ENCODE results near the gene ANO9.
"Not testable (repeated sequence)": the region's sequence is repeated elsewhere in the genome, so short reads cannot be mapped to it uniquely, and the experiment has no call there.

Gene ANO9

GRCh38 chr11:413120-414081 is 28.4 kb downstream of the ANO9 start:
- no peak for DNase-seq

- DNase-seq, result no peak
Measured at GRCh38 chr11:412641-413119, 29.1 kb downstream of the ANO9 start.

GRCh38 chr11:411520-411919 is 30.3 kb downstream of the ANO9 start:
- DNase-seq, result not testable (repeated sequence)

DNA sequence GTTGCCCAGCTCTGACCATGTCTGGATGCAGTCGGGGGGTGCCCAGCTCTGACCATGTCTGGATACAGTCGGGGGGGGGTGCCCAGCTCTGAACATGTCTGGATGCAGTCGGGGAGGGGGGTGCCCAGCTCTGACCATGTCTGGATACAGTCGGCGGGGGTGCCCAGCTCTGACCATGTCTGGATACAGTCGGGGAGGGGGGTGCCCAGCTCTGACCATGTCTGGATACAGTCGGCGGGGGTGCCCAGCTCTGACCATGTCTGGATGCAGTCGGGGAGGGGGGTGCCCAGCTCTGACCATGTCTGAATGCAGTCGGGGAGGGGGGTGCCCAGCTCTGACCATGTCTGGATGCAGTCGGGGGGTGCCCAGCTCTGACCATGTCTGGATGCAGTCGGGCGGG is 31.1 kb downstream of the ANO9 start:
- not testable (repeated sequence) for DNase-seq

GRCh38 chr11:409600-410483 is 32.0 kb downstream of the ANO9 start:
- DNase-seq, result no peak

- DNase-seq, result no peak
Measured at GRCh38 chr11:409008-409599, 32.7 kb downstream of the ANO9 start.

DNA sequence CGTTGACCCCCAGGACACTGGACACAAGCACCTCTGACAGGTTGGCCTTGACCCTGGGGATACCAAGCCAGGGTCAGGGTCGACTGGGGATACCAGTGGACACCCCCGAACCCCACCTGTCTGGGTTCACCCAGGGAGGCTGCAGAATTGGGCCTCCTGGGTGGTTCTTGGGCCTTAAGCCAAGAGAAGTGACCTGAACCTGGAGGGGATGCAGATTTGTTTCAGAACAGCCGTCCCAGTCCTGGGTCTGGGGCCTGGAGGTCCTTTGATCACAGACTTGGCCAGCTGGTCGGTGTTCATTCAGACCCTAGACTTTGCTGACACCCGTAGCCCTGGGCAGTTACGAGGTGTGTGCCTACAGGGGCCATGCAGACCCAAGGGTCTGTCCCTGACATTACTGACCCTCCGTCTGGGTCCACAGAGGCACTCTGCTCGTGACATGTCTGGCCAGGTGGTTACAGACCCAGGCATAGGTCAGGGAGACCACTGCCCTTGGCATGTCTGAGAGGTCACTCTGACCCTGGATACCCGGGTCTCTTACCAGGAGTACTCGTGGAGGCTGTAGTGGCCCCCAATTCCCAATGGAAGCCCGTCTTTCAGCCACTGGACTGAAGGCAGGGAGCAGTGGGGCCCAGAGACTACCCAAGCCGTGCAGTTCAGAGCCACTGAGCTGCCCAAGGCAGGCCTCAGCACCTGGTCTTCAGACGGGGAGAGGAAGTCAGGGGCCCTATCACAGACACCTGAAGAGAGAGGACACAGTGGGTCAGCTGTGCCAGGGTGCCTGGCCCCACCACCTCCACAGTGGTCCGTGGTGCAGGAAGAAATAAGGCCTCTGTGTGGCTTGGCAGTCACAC is 33.4 kb downstream of the ANO9 start:
- no peak for DNase-seq

DNA sequence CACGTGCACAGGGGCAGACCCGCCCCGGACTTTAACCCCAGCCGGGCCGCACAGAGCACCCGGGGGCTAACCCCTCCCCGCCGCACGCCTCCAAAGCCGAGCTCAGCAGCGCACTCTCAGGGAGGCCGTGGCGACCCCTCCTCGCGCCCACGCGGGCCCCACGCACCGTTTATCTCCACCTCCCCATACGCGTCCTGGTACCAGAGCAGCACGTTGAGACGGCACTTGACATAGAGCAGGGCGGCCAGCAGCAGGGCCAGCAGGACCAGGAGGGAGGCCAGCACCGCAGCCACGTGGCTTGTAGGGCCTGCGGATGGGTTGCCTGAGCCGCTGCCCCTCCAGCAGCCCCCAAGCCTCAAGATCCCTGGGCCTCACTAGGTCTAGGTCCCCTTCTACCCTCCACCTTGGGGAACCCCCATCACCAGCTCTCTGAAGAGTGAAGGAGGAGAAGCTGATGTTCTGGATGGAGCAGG is 34.1 kb downstream of the ANO9 start:
- DNase-seq, result no peak

- DNase-seq, result no peak
Measured at GRCh38 chr11:406796-407650, 34.8 kb downstream of the ANO9 start.

- DNase-seq, result no peak
Measured at GRCh38 chr11:405954-406795, 35.6 kb downstream of the ANO9 start.

GRCh38 chr11:405323-405953 is 36.4 kb downstream of the ANO9 start:
- DNase-seq, result no peak

DNA sequence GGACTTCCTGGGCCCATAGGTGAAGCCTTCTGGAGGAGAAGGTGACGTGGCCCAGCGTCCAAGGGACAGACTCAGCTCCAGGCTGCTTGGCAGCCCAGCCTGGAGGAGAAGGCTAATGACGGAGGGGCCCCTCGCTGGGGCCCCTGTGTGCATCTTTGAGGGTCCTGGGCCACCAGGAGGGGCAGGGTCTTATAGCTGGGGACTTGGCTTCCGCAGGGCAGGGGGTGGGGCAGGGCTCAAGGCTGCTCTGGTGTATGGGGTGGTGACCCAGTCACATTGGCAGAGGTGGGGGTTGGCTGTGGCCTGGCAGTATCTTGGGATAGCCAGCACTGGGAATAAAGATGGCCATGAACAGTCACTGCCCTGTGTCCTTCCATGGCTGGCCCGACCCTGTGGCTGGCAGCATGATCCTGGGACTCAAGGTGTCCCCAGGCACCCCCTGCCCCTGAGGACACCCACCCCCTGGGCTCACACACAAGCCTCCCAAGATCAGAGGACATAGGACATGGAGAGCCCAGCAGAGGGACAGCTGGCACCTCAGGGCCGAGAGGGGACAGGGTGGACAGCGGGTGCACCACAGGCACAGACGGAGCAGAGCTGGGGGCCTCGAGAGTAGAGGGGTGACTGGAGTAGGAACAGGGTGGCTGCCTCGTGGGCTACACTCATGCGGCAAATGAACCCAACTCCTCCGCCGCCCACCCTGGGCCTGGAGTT is 37.1 kb downstream of the ANO9 start:
- no peak for DNase-seq

GRCh38 chr11:403761-404431 is 37.9 kb downstream of the ANO9 start:
- DNase-seq, result no peak

DNA sequence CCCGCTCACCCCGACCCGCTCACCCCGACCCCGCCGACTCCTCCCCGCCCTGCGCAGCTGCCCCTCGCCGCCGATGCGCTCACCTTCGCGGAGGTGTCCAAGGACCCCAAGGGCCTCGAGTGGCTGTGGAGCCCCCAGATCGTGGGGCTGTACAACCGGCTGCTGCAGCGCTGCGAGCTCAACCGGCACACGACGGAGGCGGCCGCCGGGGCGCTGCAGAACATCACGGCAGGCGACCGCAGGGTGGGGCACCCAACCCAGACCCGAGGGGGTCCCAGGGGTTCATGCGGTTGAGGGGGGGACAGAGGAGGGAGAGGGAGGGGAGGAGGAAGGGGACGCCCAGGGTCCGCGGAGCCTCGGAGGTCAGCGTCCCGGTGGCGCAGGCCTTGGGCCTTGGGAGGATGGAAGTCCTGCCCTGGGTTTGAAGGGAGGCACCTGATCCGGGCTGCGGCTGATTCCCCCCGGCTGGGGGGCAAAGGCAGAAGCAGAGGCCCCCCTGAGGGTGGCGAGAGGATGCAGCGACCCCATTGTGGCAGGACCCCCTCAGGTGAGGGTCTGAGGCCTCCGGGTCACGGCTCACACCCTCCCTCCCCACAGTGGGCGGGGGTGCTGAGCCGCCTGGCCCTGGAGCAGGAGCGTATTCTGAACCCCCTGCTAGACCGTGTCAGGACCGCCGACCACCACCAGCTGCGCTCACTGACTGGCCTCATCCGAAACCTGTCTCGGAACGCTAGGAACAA is 38.6 kb downstream of the ANO9 start:
- DNase-seq, result no peak

GRCh38 chr11:401196-401595 is 40.6 kb downstream of the ANO9 start:
- DNase-seq, result not testable (repeated sequence)

- DNase-seq, result no peak
Measured at GRCh38 chr11:400241-400689, 41.5 kb downstream of the ANO9 start.

DNA sequence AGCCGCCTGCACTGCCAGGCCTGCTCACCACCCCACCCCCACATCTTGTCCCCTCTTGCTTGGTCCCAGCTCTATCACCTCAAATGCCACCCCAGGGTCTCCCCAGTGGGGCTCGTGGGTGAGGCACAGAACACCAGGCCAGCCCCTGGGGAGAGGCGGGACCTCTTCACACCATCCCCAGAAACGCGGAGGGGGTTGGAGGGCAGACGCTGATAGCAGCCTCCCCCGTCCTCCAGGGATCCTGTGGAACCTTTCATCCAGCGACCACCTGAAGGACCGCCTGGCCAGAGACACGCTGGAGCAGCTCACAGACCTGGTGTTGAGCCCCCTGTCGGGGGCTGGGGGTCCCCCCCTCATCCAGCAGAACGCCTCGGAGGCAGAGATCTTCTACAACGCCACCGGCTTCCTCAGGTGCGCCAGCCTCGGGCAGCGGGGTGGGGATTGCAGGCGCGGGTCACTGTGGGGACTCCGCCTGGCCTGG is 42.0 kb downstream of the ANO9 start:
- no peak for DNase-seq
